A549 (cell line): ENCODE results near the gene YTHDF2. TPM values are rescaled to one million over a fixed set of nuclear protein-coding genes. Genes with fewer than 3 reads are reported as not detected.

Experiments used
- ATAC-seq, 2 experiments: fragments of 200-7000 bp in 1 of 2; fragments of >200 bp in 1 of 2; cut with Nextera tagmentation in 1 of 2; cut with Tn5 transposase in 1 of 2; 3 replicates each; pipeline versions ENCODE4 v1.8.0 to v1.9.1; 2018 to 2020; ENCODE audit warnings: mild to moderate bottlenecking in 1 of 2, moderate library complexity in 1 of 2
- CTCF ChIA-PET: fragments of 300-600 bp; sonication (Branson Sonifier 250); formaldehyde crosslinking; extraction: SDS; loops from one replicate; lab custom pipeline; 2021; ENCODE audit warnings: antibody characterized with exemption, inconsistent platforms; lab: Yijun Ruan, JAX
- POLR2A ChIA-PET: fragments of 350-600 bp; formaldehyde crosslinking; extraction: SDS; loops from one replicate; lab custom pipeline; 2021; ENCODE audit warnings: antibody characterized with exemption, inconsistent platforms; lab: Yijun Ruan, JAX
- DNase-seq, 2 experiments: peaks; one replicate each; pipeline versions ENCODE4 v3.0.0 to v3.0.0-alpha.2; 2011 to 2016; ENCODE audit warnings: low read depth in 1 of 2, low spot score in 1 of 2
- FAIRE-seq: peaks from 2 replicates; lab custom pipeline; 2011; peaks lifted over from hg19 to GRCh38; lab: Jason Lieb, UNC
- H3K27ac ChIP-seq, 2 experiments: fragments of >200 bp; sonication (Bioruptor Twin); formaldehyde crosslinking; 3 replicates each; pipeline ENCODE4 v1.5.1; 2016 to 2017
- H3K4me1 ChIP-seq: fragments of >200 bp; sonication (Bioruptor Twin); formaldehyde crosslinking; 3 replicates; pipeline ENCODE4 v1.6.1; 2016
- H3K4me2 ChIP-seq: fragments of >200 bp; sonication (Bioruptor Twin); formaldehyde crosslinking; 3 replicates; pipeline ENCODE4 v1.6.1; 2016
- H3K4me3 ChIP-seq: fragments of >200 bp; sonication (Bioruptor Twin); formaldehyde crosslinking; 3 replicates; pipeline ENCODE4 v1.5.1; 2016
- H3K9me3 ChIP-seq: fragments of >200 bp; sonication (Bioruptor Twin); formaldehyde crosslinking; 3 replicates; pipeline ENCODE4 v1.6.1; 2016
- CBX8 ChIP-seq: fragments of 200-600 bp; sonication (generic); IDR thresholded peaks from 2 replicates; pipeline ENCODE4 v1.6.1; 2016
- CEBPB ChIP-seq, 2 experiments: fragments of >200 bp in 1 of 2; sonication (Bioruptor Twin) in 1 of 2; formaldehyde crosslinking in 1 of 2; IDR thresholded peaks; 2 replicates each; pipeline ENCODE4 v1.6.1; 2012 to 2016
- FOSB ChIP-seq: fragments of 250-450 bp; sonication (Bioruptor Pico); IDR thresholded peaks from 2 replicates; pipeline ENCODE4 v1.5.0; 2020; ENCODE audit warnings: mild to moderate bottlenecking, moderate library complexity
- HES2 ChIP-seq: fragments of >200 bp; sonication (Bioruptor Twin); formaldehyde crosslinking; IDR thresholded peaks from 2 replicates; pipeline ENCODE4 v1.6.1; 2016
- HOXB5 ChIP-seq: fragments of 250-450 bp; sonication (Bioruptor Pico); IDR thresholded peaks from 2 replicates; pipeline ENCODE4 v1.5.0; 2020; ENCODE audit warnings: mild to moderate bottlenecking, moderate library complexity
- KDM1A ChIP-seq: fragments of 200-600 bp; sonication (generic); IDR thresholded peaks from 2 replicates; pipeline ENCODE4 v1.6.1; 2016; ENCODE audit warnings: low read depth, mild to moderate bottlenecking
- MAFK ChIP-seq: fragments of 450-650 bp; IDR thresholded peaks from 2 replicates; pipeline ENCODE4 v1.6.1; 2014; ENCODE audit not compliant: partially characterized antibody
- MYC ChIP-seq: IDR thresholded peaks from 2 replicates; pipeline ENCODE4 v1.6.1; 2012; ENCODE audit warnings: mild to moderate bottlenecking, inconsistent platforms, low read length, improper control_type of control experiment, borderline replicate concordance
- NFE2L2 ChIP-seq: fragments of 150-350 bp; conservative IDR thresholded peaks from 2 replicates; pipeline ENCODE4 v1.6.1; 2014; ENCODE audit warnings: low read length
- NPAS2 ChIP-seq: fragments of 250-450 bp; sonication (Bioruptor Pico); IDR thresholded peaks from 2 replicates; pipeline ENCODE4 v1.8.0; 2022; ENCODE audit warnings: mild to moderate bottlenecking, moderate library complexity, borderline replicate concordance
- PHF8 ChIP-seq: fragments of 200-600 bp; sonication (generic); IDR thresholded peaks from 2 replicates; pipeline ENCODE4 v1.6.1; 2016; ENCODE audit warnings: low read depth, mild to moderate bottlenecking, antibody characterized with exemption, moderate library complexity, borderline replicate concordance
- RAD21 ChIP-seq, 2 experiments: fragments of >200 bp in 1 of 2; sonication (Bioruptor Twin) in 1 of 2; formaldehyde crosslinking in 1 of 2; IDR thresholded peaks in 1 of 2; conservative IDR thresholded peaks in 1 of 2; 2 replicates in 1 of 2; 3 replicates in 1 of 2; pipeline ENCODE4 v1.6.1; 2012 to 2018; ENCODE audit warnings: inconsistent platforms in 1 of 2
- TFCP2L1 ChIP-seq: fragments of 250-450 bp; sonication (Bioruptor Pico); IDR thresholded peaks from 2 replicates; pipeline ENCODE4 v1.5.0; 2021; ENCODE audit warnings: mild to moderate bottlenecking
- TP53 ChIP-seq: fragments of 250-450 bp; sonication (Bioruptor Pico); IDR thresholded peaks from 2 replicates; pipeline ENCODE4 v1.5.0; 2021; ENCODE audit warnings: mild to moderate bottlenecking, moderate library complexity
- USF2 ChIP-seq: fragments of 450-650 bp; IDR thresholded peaks from 2 replicates; pipeline ENCODE4 v1.6.1; 2014; ENCODE audit warnings: antibody characterized with exemption
- ZC3H11A ChIP-seq: fragments of 450-650 bp; IDR thresholded peaks from 2 replicates; pipeline ENCODE4 v1.6.1; 2014; ENCODE audit warnings: antibody characterized with exemption, mild to moderate bottlenecking
- ZNF302 ChIP-seq: fragments of 250-450 bp; sonication (Bioruptor Pico); IDR thresholded peaks from 2 replicates; pipeline ENCODE4 v1.9.0; 2021; ENCODE audit warnings: inconsistent platforms, mild to moderate bottlenecking, moderate library complexity
- WGBS: methylation state at CpG from one replicate; pipeline ENCODE4 v1.1.6; 2017; ENCODE audit errors: missing lambda C conversion rate; 5-methylcytosine and 5-hydroxymethylcytosine counted together
- polyA plus RNA-seq, 4 experiments: library from polyadenylated mRNA; depleted of rRNA in 3 of 4; stranded (reverse); fragments of >200 nt; fragmentation: RNase III in 1 of 4; extraction: RNeasy Plus Mini Kit Qiagen cat#74134 plus additional on column Dnase treatment in 1 of 4; gene quantifications; 2 replicates in 3 of 4; 3 replicates in 1 of 4; pipeline ENCODE4 v1.2.3, GENCODE V29; 2011 to 2017
- TF ChIP-seq, protein P1 (sequence below): fragments of >200 bp; sonication (Bioruptor Twin); formaldehyde crosslinking; IDR thresholded peaks from 3 replicates; pipeline ENCODE4 v1.6.1; 2016
- TF ChIP-seq, protein P2 (sequence below): fragments of >200 bp; sonication (Bioruptor Twin); formaldehyde crosslinking; IDR thresholded peaks from 3 replicates; pipeline ENCODE4 v1.5.1; 2016
- TF ChIP-seq, protein P3 (sequence below): fragments of 250-450 bp; sonication (Bioruptor Pico); IDR thresholded peaks from 2 replicates; pipeline ENCODE4 v1.5.0; 2020; ENCODE audit warnings: low read depth, mild to moderate bottlenecking, moderate library complexity

The YTHDF2 gene
- polyA plus RNA-seq, 2 of the 4 experiments (the other 2 are of a cell fraction) = 53.2 to 55.6 TPM

DNA sequence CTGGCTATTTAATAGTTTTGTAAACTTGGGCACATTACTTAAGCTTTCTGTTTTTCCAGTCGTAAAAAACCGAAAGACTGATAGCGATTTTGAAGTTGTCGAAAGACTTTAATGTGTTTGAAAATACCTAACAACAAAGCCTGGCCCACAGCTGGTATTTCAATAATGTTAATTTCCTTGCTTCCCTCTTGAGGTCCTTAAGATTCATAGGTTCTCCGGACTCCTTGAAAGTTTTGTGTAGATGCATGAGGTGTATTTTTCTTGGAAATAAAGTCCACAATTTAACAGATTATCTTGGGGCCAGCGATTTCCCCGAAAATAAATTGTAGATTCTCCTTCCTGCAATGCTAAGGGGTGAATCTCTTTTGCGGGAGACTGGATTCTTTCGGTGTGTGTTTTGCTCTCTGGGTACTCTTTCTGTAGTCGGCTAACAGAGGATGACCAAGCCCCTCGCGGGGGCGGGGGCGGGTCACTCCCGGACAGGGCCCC is 735 bp upstream of the YTHDF2 start:
- H3K4me1 ChIP-seq = peaks cover 19% of the 10 kb centered on the region; the same call in 2 of the 3 replicates
- H3K4me2 ChIP-seq = peak overlapping the region; percentile 95
- no peaks in the 10 kb centered on the region for H3K9me3 ChIP-seq
- TF ChIP-seq, protein P1, sequence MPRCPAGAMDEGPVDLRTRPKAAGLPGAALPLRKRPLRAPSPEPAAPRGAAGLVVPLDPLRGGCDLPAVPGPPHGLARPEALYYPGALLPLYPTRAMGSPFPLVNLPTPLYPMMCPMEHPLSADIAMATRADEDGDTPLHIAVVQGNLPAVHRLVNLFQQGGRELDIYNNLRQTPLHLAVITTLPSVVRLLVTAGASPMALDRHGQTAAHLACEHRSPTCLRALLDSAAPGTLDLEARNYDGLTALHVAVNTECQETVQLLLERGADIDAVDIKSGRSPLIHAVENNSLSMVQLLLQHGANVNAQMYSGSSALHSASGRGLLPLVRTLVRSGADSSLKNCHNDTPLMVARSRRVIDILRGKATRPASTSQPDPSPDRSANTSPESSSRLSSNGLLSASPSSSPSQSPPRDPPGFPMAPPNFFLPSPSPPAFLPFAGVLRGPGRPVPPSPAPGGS = no peak
- TF ChIP-seq MAFK = no peak
- ATAC-seq (no peak), FAIRE-seq (no peak), DNase-seq (no peak)
- 42% methylated on average over 9 of the region's 15 CpGs for WGBS
- peak overlapping the region; percentile 98 for H3K4me3 ChIP-seq
- ChIA-PET CTCF (interaction anchor here (0.5 to 2.5 kb wide), 26 partner anchors 9 to 297 kb away, joined by 3 to 31 read pairs (median 4); partner anchors contain the start of genes GMEB1, RNU11 and TAF12), POLR2A (interaction anchor here (0.6 to 1.9 kb wide), 17 partner anchors 8 to 446 kb away, joined by 3 to 27 read pairs (median 4); partner anchors contain the start of genes GMEB1, RNU11, SRSF4 and TAF12)
- H3K27ac ChIP-seq = peak overlapping the region; percentile 98 to 100

- H3K9me3 ChIP-seq = no peaks in the 10 kb centered on the region
- peaks cover 19% of the 10 kb centered on the region; the same call in 2 of the 3 replicates for H3K4me1 ChIP-seq
- peak; percentile 33 to 49; a peak in 4 of 6 replicates for ATAC-seq
- FAIRE-seq = no peak
- ChIA-PET POLR2A (interaction anchor here (1.0 to 1.9 kb wide), 10 partner anchors 10 to 444 kb away, joined by 3 to 27 read pairs (median 8); partner anchors contain the start of genes GMEB1, RNU11, SRSF4 and TAF12), CTCF (interaction anchor here (0.6 to 2.5 kb wide), 17 partner anchors 9 to 809 kb away, joined by 3 to 31 read pairs (median 5); partner anchors contain the start of genes GMEB1 and TAF12)
- peak overlapping the region; percentile 98 for H3K4me3 ChIP-seq
- peak overlapping the region; percentile 97 for H3K4me2 ChIP-seq
- TF ChIP-seq KDM1A = no peak
- no peak for TF ChIP-seq HOXB5 (CRISPR knock-in tag)
- no peak for TF ChIP-seq TFCP2L1
- peak; percentile 72; the same call in 1 of the 2 replicates for TF ChIP-seq PHF8
- TF ChIP-seq TP53 = no peak
- H3K27ac ChIP-seq = peak overlapping the region; percentile 98 to 100
- WGBS = 1% methylated on average over 45 of the region's 53 CpGs
- DNase-seq = peak; percentile 52 to 57
Observed at GRCh38 chr1:28737307-28738132, 780 bp downstream of the YTHDF2 start.

DNA sequence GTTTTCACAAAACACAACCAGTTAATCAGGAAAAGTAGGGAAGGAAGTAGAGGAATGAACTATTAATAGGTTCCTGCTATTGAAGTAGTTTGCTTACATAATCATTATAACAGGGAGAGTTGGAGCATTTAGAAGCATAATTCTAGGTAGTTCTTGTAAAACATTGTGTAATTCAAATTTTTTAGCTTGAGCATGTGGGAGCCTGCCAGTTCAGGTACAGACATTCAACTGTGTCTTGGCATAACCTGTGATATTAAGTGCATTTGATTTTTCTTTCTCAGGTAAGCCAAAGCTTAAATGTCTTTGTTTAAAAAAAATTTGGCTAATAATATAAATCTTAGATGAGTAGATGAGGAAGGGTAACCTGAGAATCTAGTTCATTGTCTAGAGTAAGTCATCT is 3.4 kb downstream of the YTHDF2 start:
- FAIRE-seq (no peak), DNase-seq (no peak), ATAC-seq (no peak)
- TF ChIP-seq, protein P2, sequence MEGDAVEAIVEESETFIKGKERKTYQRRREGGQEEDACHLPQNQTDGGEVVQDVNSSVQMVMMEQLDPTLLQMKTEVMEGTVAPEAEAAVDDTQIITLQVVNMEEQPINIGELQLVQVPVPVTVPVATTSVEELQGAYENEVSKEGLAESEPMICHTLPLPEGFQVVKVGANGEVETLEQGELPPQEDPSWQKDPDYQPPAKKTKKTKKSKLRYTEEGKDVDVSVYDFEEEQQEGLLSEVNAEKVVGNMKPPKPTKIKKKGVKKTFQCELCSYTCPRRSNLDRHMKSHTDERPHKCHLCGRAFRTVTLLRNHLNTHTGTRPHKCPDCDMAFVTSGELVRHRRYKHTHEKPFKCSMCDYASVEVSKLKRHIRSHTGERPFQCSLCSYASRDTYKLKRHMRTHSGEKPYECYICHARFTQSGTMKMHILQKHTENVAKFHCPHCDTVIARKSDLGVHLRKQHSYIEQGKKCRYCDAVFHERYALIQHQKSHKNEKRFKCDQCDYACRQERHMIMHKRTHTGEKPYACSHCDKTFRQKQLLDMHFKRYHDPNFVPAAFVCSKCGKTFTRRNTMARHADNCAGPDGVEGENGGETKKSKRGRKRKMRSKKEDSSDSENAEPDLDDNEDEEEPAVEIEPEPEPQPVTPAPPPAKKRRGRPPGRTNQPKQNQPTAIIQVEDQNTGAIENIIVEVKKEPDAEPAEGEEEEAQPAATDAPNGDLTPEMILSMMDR = no peak
- peaks cover 19% of the 10 kb centered on the region; the same call in 2 of the 3 replicates for H3K4me1 ChIP-seq
- no peak overlapping the region for H3K27ac ChIP-seq
- no peak overlapping the region for H3K4me3 ChIP-seq
- ChIA-PET CTCF (interaction anchor here (0.6 to 0.9 kb wide), 2 partner anchors 73 to 136 kb away, joined by 3 to 4 read pairs; no protein-coding TSS in a partner anchor), POLR2A (no interaction called here)
- no peak overlapping the region for H3K4me2 ChIP-seq
- H3K9me3 ChIP-seq = no peaks in the 10 kb centered on the region

DNA sequence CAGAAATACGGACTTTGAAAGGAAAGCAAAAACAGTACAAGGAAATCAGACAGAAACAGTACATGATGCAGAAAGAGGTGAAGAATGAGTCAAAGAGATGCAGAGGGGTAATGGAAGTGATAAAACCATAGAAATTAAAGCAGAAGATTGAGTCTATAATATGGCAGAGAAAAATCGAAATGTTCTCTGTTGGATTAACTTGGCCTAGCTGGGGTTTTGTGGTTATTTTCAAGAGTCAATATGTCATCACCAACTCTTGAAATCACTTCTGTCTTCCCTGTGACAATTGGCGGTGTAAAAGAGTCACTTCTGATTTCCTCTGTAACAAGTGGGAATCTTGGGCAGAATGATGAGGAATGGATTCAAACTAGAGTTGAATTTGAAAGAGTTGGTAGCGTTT is 7.4 kb downstream of the YTHDF2 start:
- ATAC-seq (no peak), FAIRE-seq (no peak), DNase-seq (no peak)
- CTCF ChIA-PET = interaction anchor here (0.6 to 4.1 kb wide), 3 partner anchors 8 to 757 kb away, joined by 3 to 20 read pairs (median 3); partner anchors contain the start of gene YTHDF2
- 87% methylated on average over 4 of the region's 4 CpGs for WGBS
- no peak overlapping the region for H3K4me2 ChIP-seq
- no peak overlapping the region for H3K4me3 ChIP-seq
- POLR2A ChIA-PET = no interaction called here
- H3K27ac ChIP-seq = no peak overlapping the region
- H3K9me3 ChIP-seq = no peaks in the 10 kb centered on the region
- TF ChIP-seq ZNF302 (CRISPR knock-in tag) = no peak
- TF ChIP-seq NPAS2 (CRISPR knock-in tag) = no peak
- TF ChIP-seq RAD21 (conservative IDR thresholded peaks at IDR 0.05 in 1 of 2, IDR thresholded peaks at IDR 0.05 in 1 of 2) = no peak
- TF ChIP-seq USF2 = no peak
- no peak for TF ChIP-seq ZC3H11A
- TF ChIP-seq NFE2L2 = no peak
- TF ChIP-seq MYC = no peak
- no peak for TF ChIP-seq FOSB
- no peak for TF ChIP-seq HES2
- no peak for TF ChIP-seq CBX8
- TF ChIP-seq, protein P3, sequence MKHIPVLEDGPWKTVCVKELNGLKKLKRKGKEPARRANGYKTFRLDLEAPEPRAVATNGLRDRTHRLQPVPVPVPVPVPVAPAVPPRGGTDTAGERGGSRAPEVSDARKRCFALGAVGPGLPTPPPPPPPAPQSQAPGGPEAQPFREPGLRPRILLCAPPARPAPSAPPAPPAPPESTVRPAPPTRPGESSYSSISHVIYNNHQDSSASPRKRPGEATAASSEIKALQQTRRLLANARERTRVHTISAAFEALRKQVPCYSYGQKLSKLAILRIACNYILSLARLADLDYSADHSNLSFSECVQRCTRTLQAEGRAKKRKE = no peak
- TF ChIP-seq CEBPB (IDR thresholded peaks at IDR 0.05) = no peak
- no peak for TF ChIP-seq HOXB5 (CRISPR knock-in tag)
- H3K4me1 ChIP-seq = peaks cover 12% of the 10 kb centered on the region
